Stomach (tissue), 9 donors: ENCODE results near the gene CARMIL3. TPM values are rescaled to one million over a fixed set of nuclear protein-coding genes. Genes with fewer than 3 reads are reported as not detected.

Experiments used
- DNase-seq, 2 donors: peaks; one replicate each; pipeline versions ENCODE4 v3.0.0 to v3.0.0-alpha.2; 2013 to 2019
- H3K27ac ChIP-seq, 5 donors: fragments of 200-600 bp in 4 of 5; sonication (generic) in 4 of 5; one replicate each; pipeline ENCODE4 v1.5.1; 2013 to 2019; ENCODE audit warnings: mild to moderate bottlenecking in 1 of 5, moderate library complexity in 1 of 5
- H3K27me3 ChIP-seq, 3 donors: fragments of 200-600 bp; sonication (generic); one replicate each; pipeline ENCODE4 v1.5.1; 2017 to 2019; ENCODE audit warnings: mixed run types in 1 of 3
- H3K36me3 ChIP-seq, 4 donors: fragments of 200-600 bp; sonication (generic); 1 replicate in 3 of 4; 2 replicates in 1 of 4; pipeline ENCODE4 v1.5.1; 2016 to 2019
- H3K4me1 ChIP-seq, 4 donors: fragments of 200-600 bp; sonication (generic); one replicate each; pipeline ENCODE4 v1.5.1; 2016 to 2019
- H3K4me3 ChIP-seq, 4 donors: fragments of 200-600 bp; sonication (generic) in 3 of 4; one replicate each; pipeline ENCODE4 v1.5.1; 2016 to 2019; ENCODE audit warnings: mild to moderate bottlenecking in 1 of 4
- H3K9me3 ChIP-seq, 4 donors: fragments of 200-600 bp; sonication (generic); one replicate each; pipeline ENCODE4 v1.5.1; 2016 to 2019
- EP300 ChIP-seq: sonication (generic); formaldehyde crosslinking; IDR thresholded peaks from one replicate; pipeline ENCODE4 v1.6.1; 2017; ENCODE audit warnings: antibody characterized with exemption
- POLR2A ChIP-seq, 4 donors: fragments of 450-650 bp; IDR thresholded peaks; one replicate each; pipeline ENCODE4 v1.6.1; 2016; ENCODE audit warnings: antibody characterized with exemption in 4 of 4, control low read depth in 2 of 4, mild to moderate bottlenecking in 1 of 4, moderate library complexity in 1 of 4
- POLR2AphosphoS5 ChIP-seq, 3 donors: sonication (generic); formaldehyde crosslinking; IDR thresholded peaks; one replicate each; pipeline ENCODE4 v1.6.1; 2016; ENCODE audit warnings: antibody characterized with exemption in 3 of 3
- WGBS, 5 donors: extraction: QIAGEN DNeasy Blood & Tissue Kit in 3 of 5; methylation state at CpG; one replicate each; pipeline versions ENCODE4 v1.1.5 to v1.1.7; 2013 to 2018; 5-methylcytosine and 5-hydroxymethylcytosine counted together
- intact Hi-C: fragments of 100-400 bp; cut with DNase I; formaldehyde crosslinking; loops from one replicate; pipeline ENCODE4 v1.15.1; 2023; ENCODE audit warnings: low total_unique reads
- polyA plus RNA-seq, 3 donors: library from polyadenylated mRNA; stranded (reverse); fragments of 200-250 nt; gene quantifications; one replicate each; pipeline ENCODE4 v1.2.3, GENCODE V29; 2013
- total RNA-seq, 5 donors: library from RNA; depleted of rRNA; stranded (reverse); fragments of >200 nt; gene quantifications; one replicate each; pipeline versions ENCODE4 v1.1.0 to v1.2.3, GENCODE V29; 2014 to 2016
- TF ChIP-seq, protein P1 (sequence below), 7 experiments: fragments of 450-650 bp in 4 of 7; fragments of 200-600 bp in 3 of 7; sonication (generic) in 3 of 7; IDR thresholded peaks; one replicate each; pipeline ENCODE4 v1.5.1; 2016 to 2019; ENCODE audit warnings: antibody characterized with exemption in 7 of 7, control low read depth in 2 of 7, mild to moderate bottlenecking in 1 of 7
- donor health status: healthy with polysubstance abuse.
- donor health status: Bipolar disorder and iron deficiency.
- donor health status: healthy.

CARMIL3 gene
- total and polyA plus RNA-seq, 8 donors: 0.14 to 2.0 (median 0.50) TPM; not detected in 2

GRCh38 chr14:24051176-24051788 is 527 bp upstream of the CARMIL3 start:
- intact Hi-C loops: loop anchor here (10.0 kb wide), 1 partner anchor 54 kb away; no protein-coding TSS in a partner anchor
- Histone ChIP-seq H3K27me3 (peaks cover 0 to 36% (median 6%) of the 10 kb centered on the region in 3 donors), H3K4me3 (peak overlapping the region; percentile 58 to 70 (median 64)), H3K27ac (peak overlapping the region; percentile 51 to 82 (median 65)), H3K4me1 (peaks cover 18 to 20% (median 19%) of the 10 kb centered on the region in 4 donors), H3K36me3 (no peaks in the 10 kb centered on the region), H3K9me3 (no peaks in the 10 kb centered on the region)
- WGBS, 5 donors: 15 to 36% (median 24%) methylated on average over 11 to 20 of the region's 20 CpGs
- DNase-seq: peak; percentile 28 to 67
- TF ChIP-seq POLR2AphosphoS5 (IDR thresholded peaks at IDR 0.05) (no peak), POLR2A (IDR thresholded peaks at IDR 0.05) (no peak)

- no peak for TF ChIP-seq POLR2A (IDR thresholded peaks at IDR 0.05)
- TF ChIP-seq, protein P1, sequence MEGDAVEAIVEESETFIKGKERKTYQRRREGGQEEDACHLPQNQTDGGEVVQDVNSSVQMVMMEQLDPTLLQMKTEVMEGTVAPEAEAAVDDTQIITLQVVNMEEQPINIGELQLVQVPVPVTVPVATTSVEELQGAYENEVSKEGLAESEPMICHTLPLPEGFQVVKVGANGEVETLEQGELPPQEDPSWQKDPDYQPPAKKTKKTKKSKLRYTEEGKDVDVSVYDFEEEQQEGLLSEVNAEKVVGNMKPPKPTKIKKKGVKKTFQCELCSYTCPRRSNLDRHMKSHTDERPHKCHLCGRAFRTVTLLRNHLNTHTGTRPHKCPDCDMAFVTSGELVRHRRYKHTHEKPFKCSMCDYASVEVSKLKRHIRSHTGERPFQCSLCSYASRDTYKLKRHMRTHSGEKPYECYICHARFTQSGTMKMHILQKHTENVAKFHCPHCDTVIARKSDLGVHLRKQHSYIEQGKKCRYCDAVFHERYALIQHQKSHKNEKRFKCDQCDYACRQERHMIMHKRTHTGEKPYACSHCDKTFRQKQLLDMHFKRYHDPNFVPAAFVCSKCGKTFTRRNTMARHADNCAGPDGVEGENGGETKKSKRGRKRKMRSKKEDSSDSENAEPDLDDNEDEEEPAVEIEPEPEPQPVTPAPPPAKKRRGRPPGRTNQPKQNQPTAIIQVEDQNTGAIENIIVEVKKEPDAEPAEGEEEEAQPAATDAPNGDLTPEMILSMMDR (IDR thresholded peaks at IDR 0.05): no peak
- no peak for TF ChIP-seq POLR2AphosphoS5 (IDR thresholded peaks at IDR 0.05)
- no peak for TF ChIP-seq EP300
- 49 to 62% (median 53%) methylated on average over 14 to 20 of the region's 20 CpGs for WGBS, 5 donors
- intact Hi-C loops: loop anchor here (10.0 kb wide), 1 partner anchor 52 kb away; no protein-coding TSS in a partner anchor
- H3K36me3 ChIP-seq: no peaks in the 10 kb centered on the region
- no peaks in the 10 kb centered on the region for H3K9me3 ChIP-seq
- no peak overlapping the region for H3K27ac ChIP-seq
- H3K4me3 ChIP-seq: peak overlapping the region; percentile 58 to 70 (median 64)
- peaks cover 0 to 52% (median 6%) of the 10 kb centered on the region in 3 donors for H3K27me3 ChIP-seq
- peaks cover 18 to 20% (median 19%) of the 10 kb centered on the region in 4 donors for H3K4me1 ChIP-seq
- no peak for DNase-seq
Observed at GRCh38 chr14:24052656-24053547, 1.1 kb downstream of the CARMIL3 start.

DNA sequence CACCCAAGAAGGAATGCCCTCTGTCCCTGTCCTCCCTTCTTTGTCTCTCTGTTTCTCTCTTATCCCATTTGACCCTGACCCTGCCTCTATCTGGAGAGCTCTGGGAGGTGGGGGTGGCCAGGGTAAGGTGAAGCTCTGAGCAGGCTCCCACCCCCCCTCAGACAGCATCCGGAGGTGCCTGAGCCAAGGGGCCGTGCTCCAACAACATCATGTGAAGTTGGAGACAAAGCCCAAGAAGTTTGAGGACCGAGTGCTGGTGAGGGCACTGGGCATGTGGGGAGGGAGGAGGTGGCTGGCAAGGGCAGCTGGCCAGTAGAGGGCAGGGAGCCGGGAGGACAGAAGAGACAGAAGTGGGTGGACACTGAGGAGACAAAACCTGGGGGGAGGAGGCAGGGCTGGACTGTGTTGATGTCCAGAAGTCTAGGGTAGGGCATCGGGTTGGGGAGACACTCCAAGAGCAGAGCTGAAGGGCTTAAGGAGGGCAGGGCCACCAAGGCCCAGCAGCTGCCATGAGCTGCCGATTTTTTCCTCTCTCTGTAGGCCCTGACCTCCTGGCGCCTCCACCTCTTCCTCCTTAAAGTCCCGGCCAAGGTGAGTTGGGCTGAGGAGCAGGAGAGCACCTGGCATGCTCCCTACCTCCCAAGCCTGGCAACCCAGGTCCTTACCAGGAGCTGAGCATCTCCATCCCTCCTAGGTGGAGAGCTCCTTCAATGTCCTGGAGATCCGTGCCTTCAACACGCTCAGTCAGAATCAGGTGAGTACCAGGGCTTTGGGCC is 1.9 kb downstream of the CARMIL3 start:
- H3K27ac ChIP-seq: no peak overlapping the region
- no peak for DNase-seq
- H3K36me3 ChIP-seq: no peaks in the 10 kb centered on the region
- peaks cover 18 to 26% (median 19%) of the 10 kb centered on the region in 4 donors for H3K4me1 ChIP-seq
- H3K27me3 ChIP-seq: peaks cover 0 to 53% (median 6%) of the 10 kb centered on the region in 3 donors
- intact Hi-C loops: loop anchor here (10.0 kb wide), 1 partner anchor 51 kb away; no protein-coding TSS in a partner anchor
- no peaks in the 10 kb centered on the region for H3K9me3 ChIP-seq
- TF ChIP-seq POLR2A (IDR thresholded peaks at IDR 0.05) (no peak), POLR2AphosphoS5 (IDR thresholded peaks at IDR 0.05) (no peak), EP300 (no peak)
- TF ChIP-seq, protein P1 (IDR thresholded peaks at IDR 0.05): no peak
- 66 to 77% (median 74%) methylated on average over 9 to 10 of the region's 10 CpGs for WGBS, 5 donors
- H3K4me3 ChIP-seq: no peak overlapping the region

- H3K27ac ChIP-seq: no peak overlapping the region
- H3K4me3 ChIP-seq: no peak overlapping the region
- no peak for TF ChIP-seq POLR2A (IDR thresholded peaks at IDR 0.05)
- no peak for DNase-seq
- peaks cover 18 to 26% (median 19%) of the 10 kb centered on the region in 4 donors for H3K4me1 ChIP-seq
- H3K27me3 ChIP-seq: peaks cover 0 to 53% (median 6%) of the 10 kb centered on the region in 3 donors
- WGBS, 5 donors: 82 to 94% (median 90%) methylated on average over 3 to 6 of the region's 6 CpGs
- no peaks in the 10 kb centered on the region for H3K36me3 ChIP-seq
- intact Hi-C loops: loop anchor here (10.0 kb wide), 1 partner anchor 51 kb away; no protein-coding TSS in a partner anchor
- H3K9me3 ChIP-seq: no peaks in the 10 kb centered on the region
Observed at GRCh38 chr14:24054324-24054641, 2.5 kb downstream of the CARMIL3 start.
